ENCODE data around the gene CIDEB. TPM values are rescaled to one million over a fixed set of nuclear protein-coding genes. Genes with fewer than 3 reads are reported as not detected.

The CIDEB gene
- total and polyA plus RNA-seq, 9 of the 15 experiments (the other 6 are each of a cell fraction or from before 2014, with no cell fraction given), result 0.03 to 0.35 (median 0.09) TPM; not detected in 3

- TF ChIP-seq SIN3A (IDR thresholded peaks at IDR 0.05; ENCODE audit: borderline replicate concordance in 2 of 2, control insufficient read depth in 1 of 2, low read depth in 2 of 2, low read length in 2 of 2), result 0 out of 4 replicates have a peak, but pooled peaks of 1 of the 2 experiments have one; percentile 15
- TF ChIP-seq LCOR (CRISPR knock-in tag; IDR thresholded peaks at IDR 0.05), result no peak
- TF ChIP-seq ADNP (tag; IDR thresholded peaks at IDR 0.05), result peak; percentile 92
- TF ChIP-seq WHSC1 (IDR thresholded peaks at IDR 0.05; ENCODE audit: low read length), result no peak
- TF ChIP-seq RBFOX2 (IDR thresholded peaks at IDR 0.05; ENCODE audit: low read depth, low read length), result no peak
- TF ChIP-seq NFIC (IDR thresholded peaks at IDR 0.05), result no peak
- no peak for TF ChIP-seq STAG1 (CRISPR knock-in tag; IDR thresholded peaks at IDR 0.05; ENCODE audit: borderline replicate concordance)
- no peak for TF ChIP-seq FOXP1 (CRISPR knock-in tag; IDR thresholded peaks at IDR 0.05)
- TF ChIP-seq ZNF695 (CRISPR knock-in tag; IDR thresholded peaks at IDR 0.05), result no peak
- peak; percentile 80 to 90 for TF ChIP-seq KDM1A (IDR thresholded peaks at IDR 0.05)
- TF ChIP-seq CHD4 (IDR thresholded peaks at IDR 0.05; ENCODE audit: insufficient read depth, insufficient replicate concordance, low read depth, low read length, poor library complexity, severe bottlenecking), result peak; percentile 90
- TF ChIP-seq PRDM10 (IDR thresholded peaks at IDR 0.05; ENCODE audit: partially characterized antibody), result no peak
- TF ChIP-seq TGIF2 (CRISPR knock-in tag; IDR thresholded peaks at IDR 0.05), result no peak
- TF ChIP-seq ZNF41 (CRISPR knock-in tag; conservative IDR thresholded peaks at IDR 0.05), result no peak
- peak; percentile 86 for TF ChIP-seq HDAC2 (IDR thresholded peaks at IDR 0.05)
- TF ChIP-seq MBD2 (IDR thresholded peaks at IDR 0.05; ENCODE audit: borderline replicate concordance, low read depth), result no peak
- no peak for TF ChIP-seq THAP7 (CRISPR knock-in tag; IDR thresholded peaks at IDR 0.05)
- no peak for TF ChIP-seq POLR3A (IDR thresholded peaks at IDR 0.05; ENCODE audit: borderline replicate concordance, extremely low read depth, insufficient read depth, insufficient read length)
- TF ChIP-seq SP2 (IDR thresholded peaks at IDR 0.05; ENCODE audit: extremely low read depth, low read depth, low read length, poor library complexity, severe bottlenecking), result no peak
- TF ChIP-seq TAF1 (IDR thresholded peaks at IDR 0.05; ENCODE audit: control insufficient read depth, extremely low read depth, insufficient read depth, low read length, severe bottlenecking), result no peak
- TF ChIP-seq SMAD1 (IDR thresholded peaks at IDR 0.05; ENCODE audit: low read depth, low read length, partially characterized antibody), result no peak
- TF ChIP-seq ZNF280B (CRISPR knock-in tag; IDR thresholded peaks at IDR 0.05), result no peak
- peak; percentile 96 for TF ChIP-seq BCOR (IDR thresholded peaks at IDR 0.05)
- TF ChIP-seq MTA1 (IDR thresholded peaks at IDR 0.05; ENCODE audit: borderline replicate concordance), result no peak
Measured at GRCh38 chr14:24270537-24271133, 37.1 kb downstream of the CIDEB start (continued).

All from K562 (cell line).